Measurements from ENCODE around the gene KY. TPM values are rescaled to one million over a fixed set of nuclear protein-coding genes. Genes with fewer than 3 reads are reported as not detected.

KY gene
- total and polyA plus RNA-seq, 2 of the 8 experiments (the other 6 are each of a cell fraction or from before 2014, with no cell fraction given): not detected

DNA sequence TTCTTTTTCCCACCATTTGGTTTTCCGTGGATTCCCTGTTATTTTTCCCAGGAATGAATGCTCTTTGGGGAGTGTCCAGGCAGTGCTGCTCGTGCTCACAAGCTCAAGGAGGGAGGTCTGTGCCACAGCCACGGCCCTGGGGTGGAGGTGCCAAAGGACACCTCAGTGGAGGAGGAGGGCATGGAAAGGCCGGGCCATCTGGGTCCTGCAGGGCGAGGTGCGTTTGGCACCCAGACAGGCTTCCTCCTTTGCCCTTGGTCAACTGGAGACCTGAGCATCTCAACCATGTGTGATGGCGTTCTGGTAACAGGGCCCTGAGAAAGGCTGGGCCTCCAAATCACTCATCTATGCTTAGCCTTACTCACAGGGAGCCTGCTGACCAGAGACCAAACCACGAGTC lies 25.4 kb downstream of the KY start:
- POLR2A ChIA-PET (ENCODE audit: partially characterized antibody): no interaction called here
- H3K36me3 ChIP-seq (ENCODE audit: control insufficient read depth in 2 of 4, insufficient read depth in 4 of 4, low read length in 3 of 4): no peaks in the 10 kb centered on the region
- H2BK120ac ChIP-seq (replicated peaks; ENCODE audit: low read depth, low read length): no peak overlapping the region
- H4K91ac ChIP-seq (replicated peaks; ENCODE audit: insufficient read length, low read length): no peak overlapping the region
- H2BK15ac ChIP-seq (ENCODE audit: low read length): no peak overlapping the region
- no peak overlapping the region for H3K18ac ChIP-seq (ENCODE audit: extremely low read depth, low read length)
- no peak overlapping the region for H4K8ac ChIP-seq (ENCODE audit: extremely low read depth, insufficient read depth, low read length)
- no peak overlapping the region for H2AK5ac ChIP-seq (ENCODE audit: low read depth, low read length)
- H3K79me1 ChIP-seq (ENCODE audit: low read depth, low read length): no peaks in the 10 kb centered on the region
- H4K20me1 ChIP-seq (replicated peaks in 1 of 2; ENCODE audit: control insufficient read depth in 1 of 2, insufficient read depth in 2 of 2, low read length in 2 of 2): no peaks in the 10 kb centered on the region
- H3K4me2 ChIP-seq (ENCODE audit: insufficient read depth in 1 of 2, low read depth in 2 of 2, low read length in 2 of 2): no peak overlapping the region
- no peak overlapping the region for H2BK5ac ChIP-seq (ENCODE audit: low read depth, low read length)
- no peak overlapping the region for H3K27ac ChIP-seq (ENCODE audit: low read depth, low read length)
- TF ChIP-seq GTF2F1 (IDR thresholded peaks at IDR 0.05; ENCODE audit: borderline replicate concordance, low read depth, low read length) (no peak), NRF1 (IDR thresholded peaks at IDR 0.05; ENCODE audit: low read depth, low read length) (no peak), CEBPB (IDR thresholded peaks at IDR 0.05; ENCODE audit: low read depth, low read length) (no peak), TAF7 (optimal IDR thresholded peaks at IDR 0.05; ENCODE audit: borderline replicate concordance, low read depth, low read length) (no peak), JUN (IDR thresholded peaks at IDR 0.05; ENCODE audit: low read depth, low read length) (no peak), FOSL1 (IDR thresholded peaks at IDR 0.05; ENCODE audit: insufficient read depth, low read depth, low read length) (no peak), E2F6 (IDR thresholded peaks at IDR 0.05) (no peak)
- no peaks in the 10 kb centered on the region for H3K79me2 ChIP-seq (ENCODE audit: control insufficient read depth in 1 of 2, insufficient read depth in 2 of 2, low read length in 2 of 2)
- H3K23me2 ChIP-seq (ENCODE audit: low read depth, low read length): no peaks in the 10 kb centered on the region
- H3K4me3 ChIP-seq (ENCODE audit: extremely low read depth in 1 of 4, insufficient read depth in 2 of 4, low read depth in 3 of 4, low read length in 4 of 4): no peak overlapping the region
- H2BK12ac ChIP-seq (ENCODE audit: low read depth, low read length): no peak overlapping the region
- no peaks in the 10 kb centered on the region for H3K27me3 ChIP-seq (replicated peaks in 1 of 4; ENCODE audit: control insufficient read depth in 3 of 4, extremely low read depth in 1 of 4, insufficient read depth in 3 of 4, low read length in 3 of 4)
- H3K4ac ChIP-seq (replicated peaks; ENCODE audit: insufficient read length, low read depth, low read length): no peak overlapping the region
- CTCF ChIA-PET (ENCODE audit: partially characterized antibody): interaction anchor here (1.7 to 2.6 kb wide), 2 partner anchors 10 to 24 kb away, joined by 4 to 10 read pairs; no protein-coding TSS in a partner anchor
- H3K56ac ChIP-seq (replicated peaks; ENCODE audit: insufficient read length, low read depth, low read length): no peak overlapping the region
- WGBS, 2 experiments (ENCODE audit: extremely low coverage in 1 of 2, insufficient coverage in 1 of 2, insufficient read length in 1 of 2, insufficient replicate concordance in 2 of 2, low coverage in 1 of 2, low lambda C conversion rate in 2 of 2, missing lambda C conversion rate in 1 of 2): 82% methylated on average over 8 of the region's 8 CpGs; no CpG with 5 or more reads in 1 of the 2 experiments
- no peak for FAIRE-seq
- H3K23ac ChIP-seq (ENCODE audit: insufficient read length): no peak overlapping the region
- no peak overlapping the region for H3K14ac ChIP-seq (ENCODE audit: insufficient read length)
- DNase-seq (ENCODE audit: low read depth in 1 of 2, low spot score in 2 of 2): peak in 1 of 2 experiments; percentile 31
- H2AFZ ChIP-seq (ENCODE audit: low read length): no peak overlapping the region
- H2BK20ac ChIP-seq (ENCODE audit: low read length): no peak overlapping the region
- no peaks in the 10 kb centered on the region; a peak in 1 of 4 replicates for H3K9me3 ChIP-seq (ENCODE audit: insufficient read depth in 2 of 2, low read depth in 1 of 2, low read length in 1 of 2)
- H3K9ac ChIP-seq (replicated peaks in 1 of 4; ENCODE audit: extremely low read depth in 1 of 4, low read depth in 3 of 4, low read length in 3 of 4): no peak overlapping the region
- no peak overlapping the region for H4K5ac ChIP-seq (ENCODE audit: insufficient read length, low read depth, low read length)
- no peaks in the 10 kb centered on the region for H3K4me1 ChIP-seq (replicated peaks in 1 of 4; ENCODE audit: control insufficient read depth in 3 of 4, insufficient read depth in 4 of 4, low read length in 3 of 4)

Measured in H1 (cell line).